ENCODE results near the gene PKIB. TPM values are rescaled to one million over a fixed set of nuclear protein-coding genes. Genes with fewer than 3 reads are reported as not detected.
A peak's percentile ranks its signal among the peaks of the same experiment; 100 is the strongest.

PKIB gene
- polyA plus RNA-seq, 1 donor (not counting 4 experiments of a cell fraction or from before 2014, with no cell fraction given), result 8.7 TPM

DNA sequence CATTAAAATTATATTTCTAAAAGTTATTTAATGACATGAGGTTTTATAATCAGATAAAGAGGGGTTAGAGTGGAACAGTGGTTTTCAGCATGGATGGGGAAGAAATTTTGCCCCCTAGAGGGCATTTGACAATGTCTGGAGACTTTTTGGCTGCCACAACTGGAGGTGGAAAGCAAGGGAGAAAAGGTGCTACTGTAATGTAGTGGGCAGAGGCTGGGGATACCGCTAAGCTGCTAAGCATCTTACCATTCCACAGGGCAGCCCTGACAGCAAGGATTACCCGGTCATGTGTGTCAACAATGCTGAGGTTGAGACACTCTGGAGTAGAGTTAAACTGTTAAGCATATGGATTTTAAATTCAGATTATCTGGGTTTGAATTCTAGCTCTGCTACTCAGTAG lies 116.4 kb downstream of the PKIB start:
- dilution Hi-C loops (cut with MboI; ENCODE audit: extremely low pct_ligation_motif_present, low sequenced_read_pairs), result no loop called here
- TF ChIP-seq, protein P1, sequence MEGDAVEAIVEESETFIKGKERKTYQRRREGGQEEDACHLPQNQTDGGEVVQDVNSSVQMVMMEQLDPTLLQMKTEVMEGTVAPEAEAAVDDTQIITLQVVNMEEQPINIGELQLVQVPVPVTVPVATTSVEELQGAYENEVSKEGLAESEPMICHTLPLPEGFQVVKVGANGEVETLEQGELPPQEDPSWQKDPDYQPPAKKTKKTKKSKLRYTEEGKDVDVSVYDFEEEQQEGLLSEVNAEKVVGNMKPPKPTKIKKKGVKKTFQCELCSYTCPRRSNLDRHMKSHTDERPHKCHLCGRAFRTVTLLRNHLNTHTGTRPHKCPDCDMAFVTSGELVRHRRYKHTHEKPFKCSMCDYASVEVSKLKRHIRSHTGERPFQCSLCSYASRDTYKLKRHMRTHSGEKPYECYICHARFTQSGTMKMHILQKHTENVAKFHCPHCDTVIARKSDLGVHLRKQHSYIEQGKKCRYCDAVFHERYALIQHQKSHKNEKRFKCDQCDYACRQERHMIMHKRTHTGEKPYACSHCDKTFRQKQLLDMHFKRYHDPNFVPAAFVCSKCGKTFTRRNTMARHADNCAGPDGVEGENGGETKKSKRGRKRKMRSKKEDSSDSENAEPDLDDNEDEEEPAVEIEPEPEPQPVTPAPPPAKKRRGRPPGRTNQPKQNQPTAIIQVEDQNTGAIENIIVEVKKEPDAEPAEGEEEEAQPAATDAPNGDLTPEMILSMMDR (optimal IDR thresholded peaks at IDR 0.05 in 1 of 3, IDR thresholded peaks at IDR 0.05 in 1 of 3, conservative IDR thresholded peaks at IDR 0.05 in 1 of 3; ENCODE audit: extremely low read depth in 1 of 3, insufficient read depth in 2 of 3, low read length in 3 of 3), result peak; percentile 55 to 67 (median 65)
- TF ChIP-seq EZH2 (IDR thresholded peaks at IDR 0.05; ENCODE audit: low read length), result no peak
- H3K79me2 ChIP-seq (ENCODE audit: control insufficient read depth, insufficient read depth, low read length), result no peaks in the 10 kb centered on the region
- H3K27me3 ChIP-seq (ENCODE audit: control insufficient read depth, extremely low read depth, insufficient read depth, low read length), result no peaks in the 10 kb centered on the region
- no peaks in the 10 kb centered on the region for H3K9me3 ChIP-seq (ENCODE audit: control insufficient read depth, low read depth, low read length)
- DNase-seq (ENCODE audit: low read depth, low spot score) (no peak), FAIRE-seq (no peak)
- H3K36me3 ChIP-seq (ENCODE audit: control insufficient read depth in 2 of 2, extremely low read depth in 1 of 2, insufficient read depth in 2 of 2, low read length in 2 of 2), result no peaks in the 10 kb centered on the region
- H3K4me2 ChIP-seq (ENCODE audit: control insufficient read depth, extremely low read depth, insufficient read depth, low read depth, low read length), result no peak overlapping the region
- H3K27ac ChIP-seq (ENCODE audit: control insufficient read depth, insufficient read depth, low read length), result no peak overlapping the region
- no peak overlapping the region for H2AFZ ChIP-seq (ENCODE audit: control insufficient read depth, low read length)
- H3K9me1 ChIP-seq (ENCODE audit: control insufficient read depth, extremely low read depth, insufficient read depth, low read length), result no peaks in the 10 kb centered on the region
- H3K4me1 ChIP-seq (ENCODE audit: control insufficient read depth, extremely low read depth, insufficient read depth, low read length), result no peaks in the 10 kb centered on the region
- H3K9ac ChIP-seq (ENCODE audit: control insufficient read depth, extremely low read depth, insufficient read depth, low read length), result no peak overlapping the region
- H3K4me3 ChIP-seq (ENCODE audit: control insufficient read depth in 2 of 3, extremely low read depth in 1 of 3, insufficient read depth in 2 of 3, low read depth in 1 of 3, low read length in 3 of 3), result no peak overlapping the region
- no peaks in the 10 kb centered on the region for H4K20me1 ChIP-seq (ENCODE audit: control insufficient read depth, extremely low read depth, insufficient read depth, low read length)

- Histone ChIP-seq H3K4me3 (ENCODE audit: control insufficient read depth in 2 of 3, extremely low read depth in 1 of 3, insufficient read depth in 2 of 3, low read depth in 1 of 3, low read length in 3 of 3) (no peak overlapping the region), H4K20me1 (ENCODE audit: control insufficient read depth, extremely low read depth, insufficient read depth, low read length) (no peaks in the 10 kb centered on the region), H3K27ac (ENCODE audit: control insufficient read depth, insufficient read depth, low read length) (no peak overlapping the region), H3K9me3 (ENCODE audit: control insufficient read depth, low read depth, low read length) (no peaks in the 10 kb centered on the region), H3K36me3 (ENCODE audit: control insufficient read depth in 2 of 2, extremely low read depth in 1 of 2, insufficient read depth in 2 of 2, low read length in 2 of 2) (no peaks in the 10 kb centered on the region), H3K27me3 (ENCODE audit: control insufficient read depth, extremely low read depth, insufficient read depth, low read length) (no peaks in the 10 kb centered on the region), H3K9me1 (ENCODE audit: control insufficient read depth, extremely low read depth, insufficient read depth, low read length) (no peaks in the 10 kb centered on the region), H3K79me2 (ENCODE audit: control insufficient read depth, insufficient read depth, low read length) (no peaks in the 10 kb centered on the region), H3K4me1 (ENCODE audit: control insufficient read depth, extremely low read depth, insufficient read depth, low read length) (no peaks in the 10 kb centered on the region), H3K9ac (ENCODE audit: control insufficient read depth, extremely low read depth, insufficient read depth, low read length) (no peak overlapping the region), H3K4me2 (ENCODE audit: control insufficient read depth, extremely low read depth, insufficient read depth, low read depth, low read length) (no peak overlapping the region), H2AFZ (ENCODE audit: control insufficient read depth, low read length) (no peak overlapping the region)
- TF ChIP-seq, protein P1 (optimal IDR thresholded peaks at IDR 0.05 in 1 of 3, IDR thresholded peaks at IDR 0.05 in 1 of 3, conservative IDR thresholded peaks at IDR 0.05 in 1 of 3; ENCODE audit: extremely low read depth in 1 of 3, insufficient read depth in 2 of 3, low read length in 3 of 3), result no peak
- no peak for TF ChIP-seq EZH2 (IDR thresholded peaks at IDR 0.05; ENCODE audit: low read length)
- FAIRE-seq (no peak), DNase-seq (ENCODE audit: low read depth, low spot score) (no peak)
- dilution Hi-C loops (cut with MboI; ENCODE audit: extremely low pct_ligation_motif_present, low sequenced_read_pairs), result no loop called here
These were observed 117.0 kb downstream of the PKIB start for GRCh38 chr6:122727244-122727643.
